NCI-H345 treated with DMSO at 0.1 percent for 48 hours (cell line): ENCODE data around the gene SEMA6B.

ENCODE experiments used
- DNase-seq: peaks from one replicate; lab custom pipeline; 2025; ENCODE audit not compliant: unreplicated experiment; lab: John Stamatoyannopoulos, UW

SEMA6B gene

GRCh38 chr19:4494691-4495064 is 64.8 kb downstream of the SEMA6B start:
- no peak for DNase-seq

GRCh38 chr19:4493929-4494690 is 65.4 kb downstream of the SEMA6B start:
- no peak for DNase-seq

- no peak for DNase-seq
These were observed 66.2 kb downstream of the SEMA6B start for GRCh38 chr19:4493104-4493928.
